Liver (tissue), 9 donors: ENCODE data around the gene RPS23. TPM values are rescaled to one million over a fixed set of nuclear protein-coding genes. Genes with fewer than 3 reads are reported as not detected.

Experiments
- DNase-seq: peaks from one replicate; pipeline ENCODE4 v3.0.0-alpha.2; 2017; ENCODE audit warnings: low spot score
- H3K27ac ChIP-seq, 2 donors: one replicate each; pipeline ENCODE4 v1.7.0; 2013; ENCODE audit warnings: inconsistent platforms in 2 of 2, low read length in 2 of 2, control low read depth in 1 of 2, low read depth in 1 of 2, mild to moderate bottlenecking in 1 of 2
- H3K27me3 ChIP-seq, 4 donors: one replicate each; pipeline versions ENCODE4 v1.6.1 to v1.7.0; 2013; ENCODE audit warnings: low read length in 3 of 4, inconsistent platforms in 1 of 4, mild to moderate bottlenecking in 1 of 4, moderate library complexity in 1 of 4; ENCODE audit not compliant: control insufficient read depth in 4 of 4, insufficient read depth in 4 of 4
- H3K36me3 ChIP-seq, 4 donors: one replicate each; pipeline versions ENCODE4 v1.6.1 to v1.7.0; 2013; ENCODE audit warnings: low read length in 3 of 4, mild to moderate bottlenecking in 3 of 4, low read depth in 1 of 4, moderate library complexity in 1 of 4; ENCODE audit not compliant: control insufficient read depth in 4 of 4, insufficient read depth in 3 of 4
- H3K4me1 ChIP-seq, 4 donors: one replicate each; pipeline versions ENCODE4 v1.6.1 to v1.7.0; 2013; ENCODE audit warnings: low read length in 3 of 4, mild to moderate bottlenecking in 3 of 4, moderate library complexity in 1 of 4; ENCODE audit not compliant: control insufficient read depth in 4 of 4, insufficient read depth in 4 of 4
- H3K4me3 ChIP-seq, 3 donors: one replicate each; pipeline versions ENCODE4 v1.6.1 to v1.7.0; 2013; ENCODE audit warnings: low read length in 3 of 3, control low read depth in 1 of 3, low read depth in 1 of 3, mild to moderate bottlenecking in 1 of 3
- H3K9ac ChIP-seq, 2 donors: one replicate each; pipeline ENCODE4 v1.7.0; 2013; ENCODE audit warnings: low read length in 2 of 2, mild to moderate bottlenecking in 2 of 2, moderate library complexity in 2 of 2, control low read depth in 1 of 2, low read depth in 1 of 2
- H3K9me3 ChIP-seq, 4 donors: one replicate each; pipeline versions ENCODE4 v1.6.1 to v1.7.0; 2013; ENCODE audit warnings: low read length in 3 of 4; ENCODE audit not compliant: control insufficient read depth in 4 of 4
- EGR1 ChIP-seq, 2 donors: IDR thresholded peaks; 2 replicates each; pipeline ENCODE4 v1.6.1; 2016 to 2018; ENCODE audit warnings: antibody characterized with exemption in 2 of 2, low read depth in 2 of 2
- FOXA1 ChIP-seq: IDR thresholded peaks from 2 replicates; pipeline ENCODE4 v1.6.1; 2016; ENCODE audit warnings: antibody characterized with exemption
- FOXA2 ChIP-seq: IDR thresholded peaks from 2 replicates; pipeline ENCODE4 v1.6.1; 2016; ENCODE audit warnings: antibody characterized with exemption
- GABPA ChIP-seq, 2 donors: IDR thresholded peaks in 1 of 2; conservative IDR thresholded peaks in 1 of 2; 2 replicates each; pipeline ENCODE4 v1.6.1; 2016; ENCODE audit warnings: antibody characterized with exemption in 2 of 2, mild to moderate bottlenecking in 1 of 2, moderate library complexity in 1 of 2
- HNF4A ChIP-seq, 2 donors: conservative IDR thresholded peaks; 2 replicates each; pipeline ENCODE4 v1.6.1; 2016; ENCODE audit warnings: antibody characterized with exemption in 2 of 2, mild to moderate bottlenecking in 2 of 2
- HNF4G ChIP-seq: IDR thresholded peaks from 2 replicates; pipeline ENCODE4 v1.6.1; 2016; ENCODE audit warnings: antibody characterized with exemption
- JUND ChIP-seq, 2 donors: IDR thresholded peaks; 2 replicates each; pipeline ENCODE4 v1.6.1; 2016; ENCODE audit warnings: antibody characterized with exemption in 2 of 2
- NR2F2 ChIP-seq: IDR thresholded peaks from 2 replicates; pipeline ENCODE4 v1.6.1; 2016; ENCODE audit warnings: antibody characterized with exemption
- RAD21 ChIP-seq, 2 donors: IDR thresholded peaks; 2 replicates each; pipeline ENCODE4 v1.6.1; 2016; ENCODE audit warnings: antibody characterized with exemption in 2 of 2, mild to moderate bottlenecking in 2 of 2
- RXRA ChIP-seq, 2 donors: IDR thresholded peaks; 2 replicates each; pipeline ENCODE4 v1.6.1; 2017 to 2018; ENCODE audit warnings: antibody characterized with exemption in 2 of 2, mild to moderate bottlenecking in 1 of 2
- SP1 ChIP-seq: IDR thresholded peaks from 2 replicates; pipeline ENCODE4 v1.6.1; 2018; ENCODE audit warnings: antibody characterized with exemption, mild to moderate bottlenecking
- TAF1 ChIP-seq: conservative IDR thresholded peaks from 2 replicates; pipeline ENCODE4 v1.6.1; 2016; ENCODE audit warnings: antibody characterized with exemption, mild to moderate bottlenecking
- YY1 ChIP-seq: IDR thresholded peaks from 2 replicates; pipeline ENCODE4 v1.6.1; 2016; ENCODE audit warnings: antibody characterized with exemption, mild to moderate bottlenecking
- WGBS: extraction: QIAGEN DNeasy Blood & Tissue Kit; methylation state at CpG from one replicate; pipeline ENCODE4 v1.1.7; 2013; 5-methylcytosine and 5-hydroxymethylcytosine counted together
- polyA plus RNA-seq, 2 donors: library from polyadenylated mRNA; stranded (reverse) in 1 of 2; unstranded in 1 of 2; fragments of 200-250 nt in 1 of 2; fragments of >200 nt in 1 of 2; fragmentation: Nextera tagmentation in 1 of 2; extraction: Ambion mirVana in 1 of 2; gene quantifications; one replicate each; pipeline versions ENCODE4 v1.2.1 to v1.2.3, GENCODE V29; 2013 to 2015
- total RNA-seq, 2 donors: library from RNA; depleted of rRNA; stranded (reverse); fragments of >200 nt; gene quantifications; one replicate each; pipeline ENCODE4 v1.2.3, GENCODE V29; 2014
- TF ChIP-seq, protein P1 (sequence below): IDR thresholded peaks from 2 replicates; pipeline ENCODE4 v1.6.1; 2016; ENCODE audit warnings: antibody characterized with exemption
- TF ChIP-seq, protein P2 (sequence below): IDR thresholded peaks from 2 replicates; pipeline ENCODE4 v1.6.1; 2016; ENCODE audit warnings: antibody characterized with exemption, mild to moderate bottlenecking
- TF ChIP-seq, protein P3 (sequence below): IDR thresholded peaks from 2 replicates; pipeline ENCODE4 v1.6.1; 2016; ENCODE audit warnings: antibody characterized with exemption
- TF ChIP-seq, protein P4 (sequence below): fragments of 150-350 bp; IDR thresholded peaks from 2 replicates; pipeline ENCODE4 v1.5.1; 2017; ENCODE audit warnings: improper control_type of control experiment, low read depth, low read length; ENCODE audit not compliant: missing input control
- TF ChIP-seq, protein P5 (sequence below): IDR thresholded peaks from 2 replicates; pipeline ENCODE4 v1.6.1; 2016; ENCODE audit warnings: antibody characterized with exemption
- donor health status: healthy.
- donor health status: healthy.
- donor health status: healthy.
- donor health status: healthy.
- donor health status: healthy.

RPS23 gene
- 1,000 to 10,000 TPM in 1 of 2 donors, 100 to 1,000 TPM in 1; 494 to 1,610 TPM for total RNA-seq
- polyA plus RNA-seq, result 100 to 1,000 TPM; 447 to 741 TPM

DNA sequence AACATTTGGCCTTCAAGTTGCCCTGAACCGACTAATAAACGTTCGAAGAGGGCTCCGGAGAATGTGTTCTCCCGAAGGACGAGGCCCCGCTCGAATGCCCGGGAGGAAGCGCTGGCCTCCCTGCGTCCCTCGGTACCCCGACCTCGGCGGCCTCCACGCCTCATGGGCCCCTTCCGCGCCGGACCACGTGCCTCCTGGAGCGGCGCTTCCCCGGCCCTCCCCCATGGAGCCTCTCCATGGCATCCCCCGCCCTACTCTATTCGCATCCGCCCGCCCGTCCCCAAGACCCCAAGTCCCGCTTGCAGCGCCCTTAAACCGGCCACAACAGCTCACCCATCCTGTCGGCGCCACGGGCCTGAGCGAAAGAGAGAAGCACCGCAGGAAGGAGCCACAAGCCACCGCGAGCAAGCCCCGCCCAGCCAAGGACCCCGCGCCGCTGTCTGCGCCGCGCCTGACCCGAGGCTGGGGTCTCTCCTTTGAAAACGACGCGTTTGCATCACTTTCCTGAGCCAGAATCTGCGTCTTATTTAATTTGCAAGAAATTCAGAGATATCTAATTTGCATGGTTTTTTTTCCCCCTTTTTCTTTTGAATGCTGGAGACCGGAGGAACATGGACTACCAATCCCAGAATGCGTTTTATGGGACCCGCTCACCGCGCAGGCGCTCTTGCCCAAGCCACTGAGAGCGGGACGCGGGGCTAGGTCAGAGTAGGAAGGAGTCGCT is at the start of gene RPS23:
Gene RPS23 (minus strand): TSS at position 368 of the 724 bp plus-strand sequence. CDS start 31 bp downstream, at position 337.
- Histone ChIP-seq H3K4me3 (peak within 1 kb of the TSS; percentile 91 to 100 (median 92)), H3K9me3 (no peaks in the 10 kb centered on the region), H3K27ac (peak within 1 kb of the TSS; percentile 86 to 93), H3K9ac (peak within 1 kb of the TSS; percentile 99), H3K27me3 (no peaks in the 10 kb centered on the region), H3K4me1 (peaks cover 5 to 25% (median 15%) of the 10 kb centered on the region in 4 donors), H3K36me3 (peaks cover 9 to 23% (median 21%) of the 10 kb centered on the region in 4 donors)
- peak; percentile 89 for DNase-seq
- WGBS, result under 1% methylated on average over 60 of the region's 60 CpGs
- TF ChIP-seq NR2F2, result no peak
- TF ChIP-seq SP1, result peak; percentile 58
- peak; percentile 92 for TF ChIP-seq TAF1
- peak; percentile 8 to 12 for TF ChIP-seq RXRA (IDR thresholded peaks at IDR 0.05)
- TF ChIP-seq JUND (IDR thresholded peaks at IDR 0.05), result no peak
- TF ChIP-seq YY1, result peak; percentile 74
- peak in 1 of 2 donors; percentile 20 for TF ChIP-seq RAD21 (IDR thresholded peaks at IDR 0.05)
- no peak for TF ChIP-seq FOXA2
- TF ChIP-seq, protein P1, sequence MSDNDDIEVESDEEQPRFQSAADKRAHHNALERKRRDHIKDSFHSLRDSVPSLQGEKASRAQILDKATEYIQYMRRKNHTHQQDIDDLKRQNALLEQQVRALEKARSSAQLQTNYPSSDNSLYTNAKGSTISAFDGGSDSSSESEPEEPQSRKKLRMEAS, result peak; percentile 12
- TF ChIP-seq, protein P2, sequence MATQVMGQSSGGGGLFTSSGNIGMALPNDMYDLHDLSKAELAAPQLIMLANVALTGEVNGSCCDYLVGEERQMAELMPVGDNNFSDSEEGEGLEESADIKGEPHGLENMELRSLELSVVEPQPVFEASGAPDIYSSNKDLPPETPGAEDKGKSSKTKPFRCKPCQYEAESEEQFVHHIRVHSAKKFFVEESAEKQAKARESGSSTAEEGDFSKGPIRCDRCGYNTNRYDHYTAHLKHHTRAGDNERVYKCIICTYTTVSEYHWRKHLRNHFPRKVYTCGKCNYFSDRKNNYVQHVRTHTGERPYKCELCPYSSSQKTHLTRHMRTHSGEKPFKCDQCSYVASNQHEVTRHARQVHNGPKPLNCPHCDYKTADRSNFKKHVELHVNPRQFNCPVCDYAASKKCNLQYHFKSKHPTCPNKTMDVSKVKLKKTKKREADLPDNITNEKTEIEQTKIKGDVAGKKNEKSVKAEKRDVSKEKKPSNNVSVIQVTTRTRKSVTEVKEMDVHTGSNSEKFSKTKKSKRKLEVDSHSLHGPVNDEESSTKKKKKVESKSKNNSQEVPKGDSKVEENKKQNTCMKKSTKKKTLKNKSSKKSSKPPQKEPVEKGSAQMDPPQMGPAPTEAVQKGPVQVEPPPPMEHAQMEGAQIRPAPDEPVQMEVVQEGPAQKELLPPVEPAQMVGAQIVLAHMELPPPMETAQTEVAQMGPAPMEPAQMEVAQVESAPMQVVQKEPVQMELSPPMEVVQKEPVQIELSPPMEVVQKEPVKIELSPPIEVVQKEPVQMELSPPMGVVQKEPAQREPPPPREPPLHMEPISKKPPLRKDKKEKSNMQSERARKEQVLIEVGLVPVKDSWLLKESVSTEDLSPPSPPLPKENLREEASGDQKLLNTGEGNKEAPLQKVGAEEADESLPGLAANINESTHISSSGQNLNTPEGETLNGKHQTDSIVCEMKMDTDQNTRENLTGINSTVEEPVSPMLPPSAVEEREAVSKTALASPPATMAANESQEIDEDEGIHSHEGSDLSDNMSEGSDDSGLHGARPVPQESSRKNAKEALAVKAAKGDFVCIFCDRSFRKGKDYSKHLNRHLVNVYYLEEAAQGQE, result peak; percentile 88
- TF ChIP-seq EGR1 (IDR thresholded peaks at IDR 0.05; ENCODE audit: low read depth in 2 of 2), result no peak
- no peak for TF ChIP-seq HNF4G
- TF ChIP-seq, protein P3, sequence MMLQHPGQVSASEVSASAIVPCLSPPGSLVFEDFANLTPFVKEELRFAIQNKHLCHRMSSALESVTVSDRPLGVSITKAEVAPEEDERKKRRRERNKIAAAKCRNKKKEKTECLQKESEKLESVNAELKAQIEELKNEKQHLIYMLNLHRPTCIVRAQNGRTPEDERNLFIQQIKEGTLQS, result no peak
- TF ChIP-seq, protein P4, sequence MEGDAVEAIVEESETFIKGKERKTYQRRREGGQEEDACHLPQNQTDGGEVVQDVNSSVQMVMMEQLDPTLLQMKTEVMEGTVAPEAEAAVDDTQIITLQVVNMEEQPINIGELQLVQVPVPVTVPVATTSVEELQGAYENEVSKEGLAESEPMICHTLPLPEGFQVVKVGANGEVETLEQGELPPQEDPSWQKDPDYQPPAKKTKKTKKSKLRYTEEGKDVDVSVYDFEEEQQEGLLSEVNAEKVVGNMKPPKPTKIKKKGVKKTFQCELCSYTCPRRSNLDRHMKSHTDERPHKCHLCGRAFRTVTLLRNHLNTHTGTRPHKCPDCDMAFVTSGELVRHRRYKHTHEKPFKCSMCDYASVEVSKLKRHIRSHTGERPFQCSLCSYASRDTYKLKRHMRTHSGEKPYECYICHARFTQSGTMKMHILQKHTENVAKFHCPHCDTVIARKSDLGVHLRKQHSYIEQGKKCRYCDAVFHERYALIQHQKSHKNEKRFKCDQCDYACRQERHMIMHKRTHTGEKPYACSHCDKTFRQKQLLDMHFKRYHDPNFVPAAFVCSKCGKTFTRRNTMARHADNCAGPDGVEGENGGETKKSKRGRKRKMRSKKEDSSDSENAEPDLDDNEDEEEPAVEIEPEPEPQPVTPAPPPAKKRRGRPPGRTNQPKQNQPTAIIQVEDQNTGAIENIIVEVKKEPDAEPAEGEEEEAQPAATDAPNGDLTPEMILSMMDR, result no peak
- TF ChIP-seq HNF4A (conservative IDR thresholded peaks at IDR 0.05), result peak in 1 of 2 donors; percentile 22
- TF ChIP-seq FOXA1, result peak; percentile 9
- TF ChIP-seq GABPA (IDR thresholded peaks at IDR 0.05 in 1 of 2, conservative IDR thresholded peaks at IDR 0.05 in 1 of 2), result peak in 1 of 2 donors; percentile 66
- TF ChIP-seq, protein P5, sequence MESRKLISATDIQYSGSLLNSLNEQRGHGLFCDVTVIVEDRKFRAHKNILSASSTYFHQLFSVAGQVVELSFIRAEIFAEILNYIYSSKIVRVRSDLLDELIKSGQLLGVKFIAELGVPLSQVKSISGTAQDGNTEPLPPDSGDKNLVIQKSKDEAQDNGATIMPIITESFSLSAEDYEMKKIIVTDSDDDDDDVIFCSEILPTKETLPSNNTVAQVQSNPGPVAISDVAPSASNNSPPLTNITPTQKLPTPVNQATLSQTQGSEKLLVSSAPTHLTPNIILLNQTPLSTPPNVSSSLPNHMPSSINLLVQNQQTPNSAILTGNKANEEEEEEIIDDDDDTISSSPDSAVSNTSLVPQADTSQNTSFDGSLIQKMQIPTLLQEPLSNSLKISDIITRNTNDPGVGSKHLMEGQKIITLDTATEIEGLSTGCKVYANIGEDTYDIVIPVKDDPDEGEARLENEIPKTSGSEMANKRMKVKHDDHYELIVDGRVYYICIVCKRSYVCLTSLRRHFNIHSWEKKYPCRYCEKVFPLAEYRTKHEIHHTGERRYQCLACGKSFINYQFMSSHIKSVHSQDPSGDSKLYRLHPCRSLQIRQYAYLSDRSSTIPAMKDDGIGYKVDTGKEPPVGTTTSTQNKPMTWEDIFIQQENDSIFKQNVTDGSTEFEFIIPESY, result no peak
